HepG2 (cell line): ENCODE results near the gene ITGB2. TPM values are rescaled to one million over a fixed set of nuclear protein-coding genes. Genes with fewer than 3 reads are reported as not detected.
A peak's percentile ranks its signal among the peaks of the same experiment; 100 is the strongest.

ENCODE experiments used
- CHCHD3 ChIP-seq: sonication (generic); formaldehyde crosslinking; IDR thresholded peaks from 2 replicates; pipeline ENCODE4 v1.8.0; 2022; ENCODE audit warnings: mild to moderate bottlenecking, missing genetic modification reagents, moderate library complexity
- GTF2F1 ChIP-seq: fragments of 150-350 bp; IDR thresholded peaks from 2 replicates; pipeline ENCODE4 v1.6.1; 2014; ENCODE audit warnings: low read length
- KAT8 ChIP-seq: IDR thresholded peaks from 2 replicates; pipeline ENCODE4 v1.6.1; 2016; ENCODE audit warnings: missing genetic modification reagents, missing compliant biosample characterization
- KDM5B ChIP-seq: sonication (generic); formaldehyde crosslinking; IDR thresholded peaks from 2 replicates; pipeline ENCODE4 v1.4.0; 2020; ENCODE audit warnings: missing genetic modification reagents, mild to moderate bottlenecking, borderline replicate concordance
- MAFG ChIP-seq: sonication (generic); formaldehyde crosslinking; IDR thresholded peaks from 2 replicates; pipeline ENCODE4 v1.5.1; 2020; ENCODE audit warnings: mild to moderate bottlenecking, missing genetic modification reagents
- NCOA5 ChIP-seq: sonication (generic); formaldehyde crosslinking; IDR thresholded peaks from 2 replicates; pipeline ENCODE4 v1.4.0; 2020; ENCODE audit warnings: missing genetic modification reagents
- NFE2L2 ChIP-seq: fragments of 150-350 bp; IDR thresholded peaks from 2 replicates; pipeline ENCODE4 v1.6.1; 2014; ENCODE audit warnings: low read length
- NFRKB ChIP-seq: fragments of 450-650 bp; IDR thresholded peaks from 2 replicates; pipeline ENCODE4 v1.6.1; 2017
- PRPF4 ChIP-seq: fragments of 200-400 bp; formaldehyde crosslinking; IDR thresholded peaks from 2 replicates; pipeline ENCODE4 v1.6.1; 2016; ENCODE audit warnings: low read length, low read depth; ENCODE audit not compliant: poor library complexity, severe bottlenecking
- RCOR2 ChIP-seq: IDR thresholded peaks from 2 replicates; pipeline ENCODE4 v1.6.1; 2016; ENCODE audit warnings: missing biosample characterization, missing genetic modification reagents
- RFXAP ChIP-seq: sonication (generic); formaldehyde crosslinking; IDR thresholded peaks from 2 replicates; pipeline ENCODE4 v1.4.0; 2020; ENCODE audit warnings: missing genetic modification reagents, borderline replicate concordance
- SMAD9 ChIP-seq: sonication (generic); formaldehyde crosslinking; IDR thresholded peaks from 2 replicates; pipeline ENCODE4 v1.5.1; 2020; ENCODE audit warnings: mild to moderate bottlenecking, missing genetic modification reagents
- STAG1 ChIP-seq: sonication (generic); formaldehyde crosslinking; IDR thresholded peaks from 2 replicates; pipeline ENCODE4 v1.4.0; 2020; ENCODE audit warnings: missing genetic modification reagents
- TCF12 ChIP-seq, 2 experiments: fragments of 450-650 bp in 1 of 2; sonication (generic) in 1 of 2; formaldehyde crosslinking in 1 of 2; IDR thresholded peaks; 2 replicates each; pipeline versions ENCODE4 v1.6.1 to v1.8.0; 2017 to 2022; ENCODE audit warnings: antibody characterized with exemption in 1 of 2, mild to moderate bottlenecking in 1 of 2, missing genetic modification reagents in 1 of 2, moderate library complexity in 1 of 2
- ZBTB7B ChIP-seq: sonication (generic); formaldehyde crosslinking; IDR thresholded peaks from 2 replicates; pipeline ENCODE4 v1.4.0; 2020; ENCODE audit warnings: missing genetic modification reagents
- ZFAT ChIP-seq: sonication (generic); formaldehyde crosslinking; conservative IDR thresholded peaks from 2 replicates; pipeline ENCODE4 v1.8.1; 2023; ENCODE audit warnings: missing genetic modification reagents, inconsistent platforms
- ZNF224 ChIP-seq: sonication (generic); formaldehyde crosslinking; IDR thresholded peaks from 2 replicates; pipeline ENCODE4 v1.5.0; 2020; ENCODE audit warnings: mild to moderate bottlenecking, missing genetic modification reagents
- ZNF451 ChIP-seq: sonication (generic); formaldehyde crosslinking; IDR thresholded peaks from 2 replicates; pipeline ENCODE4 v1.5.0; 2020; ENCODE audit warnings: mild to moderate bottlenecking, missing genetic modification reagents
- ZNF496 ChIP-seq: sonication (generic); formaldehyde crosslinking; IDR thresholded peaks from 2 replicates; pipeline ENCODE4 v1.8.1; 2023; ENCODE audit warnings: mild to moderate bottlenecking, moderate library complexity, missing genetic modification reagents; ENCODE audit not compliant: insufficient replicate concordance
- ZNF550 ChIP-seq: sonication (generic); formaldehyde crosslinking; IDR thresholded peaks from 2 replicates; pipeline ENCODE4 v1.4.0; 2020; ENCODE audit warnings: mild to moderate bottlenecking, missing genetic modification reagents, borderline replicate concordance
- ZNF713 ChIP-seq: sonication (generic); formaldehyde crosslinking; IDR thresholded peaks from 2 replicates; pipeline ENCODE4 v1.4.0; 2020; ENCODE audit warnings: mild to moderate bottlenecking, missing genetic modification reagents
- ZNF816 ChIP-seq: sonication (generic); formaldehyde crosslinking; IDR thresholded peaks from 2 replicates; pipeline ENCODE4 v1.8.0; 2022; ENCODE audit warnings: missing genetic modification reagents, mild to moderate bottlenecking, borderline replicate concordance
- ZSCAN29 ChIP-seq: sonication (generic); formaldehyde crosslinking; conservative IDR thresholded peaks from 2 replicates; pipeline ENCODE4 v1.4.0; 2020; ENCODE audit warnings: mild to moderate bottlenecking, missing genetic modification reagents
- polyA plus RNA-seq, 8 experiments: library from polyadenylated mRNA; depleted of rRNA in 3 of 8; stranded (reverse) in 7 of 8; unstranded in 1 of 8; fragments of >200 nt; fragmentation: Illumina TruSeq in 4 of 8; extraction: Trizol in 4 of 8; gene quantifications; 2 replicates each; pipeline versions ENCODE4 v1.2.1 to v1.2.3, GENCODE V29; 2011 to 2016; ENCODE audit warnings: low read depth in 4 of 8, missing spikeins in 1 of 8, mixed read lengths in 1 of 8; ENCODE audit not compliant: insufficient read depth in 1 of 8
- total RNA-seq, 5 experiments: library from RNA; depleted of rRNA; stranded (reverse); fragments of >200 nt; fragmentation: Illumina TruSeq; extraction: Trizol; gene quantifications; 2 replicates each; pipeline ENCODE4 v1.2.3, GENCODE V29; 2016; ENCODE audit warnings: low read depth in 1 of 5
- TF ChIP-seq, protein P1 (sequence below): sonication (generic); formaldehyde crosslinking; IDR thresholded peaks from 2 replicates; pipeline ENCODE4 v1.5.0; 2020; ENCODE audit warnings: missing genetic modification reagents
- TF ChIP-seq, protein P2 (sequence below): sonication (generic); formaldehyde crosslinking; IDR thresholded peaks from 2 replicates; pipeline ENCODE4 v1.5.0; 2020; ENCODE audit warnings: missing genetic modification reagents
- TF ChIP-seq, protein P3 (sequence below): sonication (generic); formaldehyde crosslinking; IDR thresholded peaks from 2 replicates; pipeline ENCODE4 v1.9.0; 2021; ENCODE audit warnings: missing genetic modification reagents, borderline replicate concordance

Gene ITGB2
- total and polyA plus RNA-seq, 2 of the 13 experiments (the other 11 are each of a cell fraction or from before 2014, with no cell fraction given), result 4.2 to 18.0 TPM

DNA sequence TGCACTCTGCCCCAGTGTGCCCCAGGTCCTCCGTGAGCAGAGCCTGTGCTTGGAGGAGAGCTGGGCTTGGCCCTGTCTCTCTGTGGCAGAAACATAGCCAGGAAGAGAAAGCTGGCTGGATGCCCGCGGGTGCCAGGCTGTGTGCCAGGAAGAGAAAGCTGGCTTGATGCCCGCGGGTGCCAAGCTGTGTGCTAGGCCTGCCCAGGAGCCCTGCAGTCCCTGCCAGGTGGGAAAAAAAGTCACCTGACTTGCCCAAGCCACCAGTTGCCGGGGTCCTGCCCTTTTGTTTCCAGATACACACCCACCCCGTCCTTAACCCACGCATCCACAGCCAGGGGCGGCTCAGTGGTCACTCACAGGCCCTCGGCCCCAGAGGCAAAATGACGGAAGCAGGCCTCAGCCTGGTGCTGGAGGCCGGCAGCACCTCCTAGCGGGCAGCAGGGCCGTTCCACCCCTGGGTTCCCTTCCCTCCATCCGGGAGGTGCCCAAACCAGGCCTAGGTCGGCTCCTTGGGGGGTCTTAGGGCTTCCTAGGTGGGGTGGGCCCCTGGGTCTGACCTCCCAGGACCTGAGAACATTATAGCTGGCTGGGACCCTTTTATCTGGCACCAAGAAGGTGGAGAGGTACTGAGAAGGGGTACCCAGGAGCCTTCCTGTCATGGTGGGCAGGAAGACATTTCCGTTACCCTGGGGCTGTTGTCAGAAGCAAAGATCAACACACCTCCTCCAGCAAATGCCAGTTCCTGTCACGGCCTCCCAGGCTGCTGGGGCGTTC lies 9.1 kb downstream of the ITGB2 start (continued):
- TF ChIP-seq ZNF496 (no peak), NFRKB (no peak), ZSCAN29 (CRISPR knock-in tag) (0 out of 2 replicates have a peak, but pooled peaks have one; percentile 52), ZNF550 (CRISPR knock-in tag) (no peak), ZNF451 (CRISPR knock-in tag) (no peak), NCOA5 (no peak), TCF12 (IDR thresholded peaks at IDR 0.05) (no peak), TCF12 (CRISPR knock-in tag; IDR thresholded peaks at IDR 0.05) (no peak), KDM5B (CRISPR knock-in tag) (peak; percentile 78; the same call in 1 of the 2 replicates), ZNF816 (CRISPR knock-in tag) (no peak), KAT8 (CRISPR knock-in tag) (peak; percentile 35; the same call in 1 of the 2 replicates), NFE2L2 (no peak), RFXAP (CRISPR knock-in tag) (0 out of 2 replicates have a peak, but pooled peaks have one; percentile 52), STAG1 (CRISPR knock-in tag) (peak; percentile 85), ZNF224 (CRISPR knock-in tag) (no peak), SMAD9 (no peak; the same call in 1 of the 2 replicates), GTF2F1 (no peak), MAFG (CRISPR knock-in tag) (no peak), PRPF4 (no peak), ZNF713 (no peak), RCOR2 (CRISPR knock-in tag) (no peak), ZBTB7B (peak; percentile 94), ZFAT (CRISPR knock-in tag) (no peak), CHCHD3 (CRISPR knock-in tag) (no peak)
- TF ChIP-seq, protein P1, sequence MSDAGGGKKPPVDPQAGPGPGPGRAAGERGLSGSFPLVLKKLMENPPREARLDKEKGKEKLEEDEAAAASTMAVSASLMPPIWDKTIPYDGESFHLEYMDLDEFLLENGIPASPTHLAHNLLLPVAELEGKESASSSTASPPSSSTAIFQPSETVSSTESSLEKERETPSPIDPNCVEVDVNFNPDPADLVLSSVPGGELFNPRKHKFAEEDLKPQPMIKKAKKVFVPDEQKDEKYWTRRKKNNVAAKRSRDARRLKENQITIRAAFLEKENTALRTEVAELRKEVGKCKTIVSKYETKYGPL (CRISPR knock-in tag), result no peak
- TF ChIP-seq, protein P2, sequence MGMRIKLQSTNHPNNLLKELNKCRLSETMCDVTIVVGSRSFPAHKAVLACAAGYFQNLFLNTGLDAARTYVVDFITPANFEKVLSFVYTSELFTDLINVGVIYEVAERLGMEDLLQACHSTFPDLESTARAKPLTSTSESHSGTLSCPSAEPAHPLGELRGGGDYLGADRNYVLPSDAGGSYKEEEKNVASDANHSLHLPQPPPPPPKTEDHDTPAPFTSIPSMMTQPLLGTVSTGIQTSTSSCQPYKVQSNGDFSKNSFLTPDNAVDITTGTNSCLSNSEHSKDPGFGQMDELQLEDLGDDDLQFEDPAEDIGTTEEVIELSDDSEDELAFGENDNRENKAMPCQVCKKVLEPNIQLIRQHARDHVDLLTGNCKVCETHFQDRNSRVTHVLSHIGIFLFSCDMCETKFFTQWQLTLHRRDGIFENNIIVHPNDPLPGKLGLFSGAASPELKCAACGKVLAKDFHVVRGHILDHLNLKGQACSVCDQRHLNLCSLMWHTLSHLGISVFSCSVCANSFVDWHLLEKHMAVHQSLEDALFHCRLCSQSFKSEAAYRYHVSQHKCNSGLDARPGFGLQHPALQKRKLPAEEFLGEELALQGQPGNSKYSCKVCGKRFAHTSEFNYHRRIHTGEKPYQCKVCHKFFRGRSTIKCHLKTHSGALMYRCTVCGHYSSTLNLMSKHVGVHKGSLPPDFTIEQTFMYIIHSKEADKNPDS (CRISPR knock-in tag), result peak; percentile 63; the same call in 1 of the 2 replicates
- TF ChIP-seq, protein P3, sequence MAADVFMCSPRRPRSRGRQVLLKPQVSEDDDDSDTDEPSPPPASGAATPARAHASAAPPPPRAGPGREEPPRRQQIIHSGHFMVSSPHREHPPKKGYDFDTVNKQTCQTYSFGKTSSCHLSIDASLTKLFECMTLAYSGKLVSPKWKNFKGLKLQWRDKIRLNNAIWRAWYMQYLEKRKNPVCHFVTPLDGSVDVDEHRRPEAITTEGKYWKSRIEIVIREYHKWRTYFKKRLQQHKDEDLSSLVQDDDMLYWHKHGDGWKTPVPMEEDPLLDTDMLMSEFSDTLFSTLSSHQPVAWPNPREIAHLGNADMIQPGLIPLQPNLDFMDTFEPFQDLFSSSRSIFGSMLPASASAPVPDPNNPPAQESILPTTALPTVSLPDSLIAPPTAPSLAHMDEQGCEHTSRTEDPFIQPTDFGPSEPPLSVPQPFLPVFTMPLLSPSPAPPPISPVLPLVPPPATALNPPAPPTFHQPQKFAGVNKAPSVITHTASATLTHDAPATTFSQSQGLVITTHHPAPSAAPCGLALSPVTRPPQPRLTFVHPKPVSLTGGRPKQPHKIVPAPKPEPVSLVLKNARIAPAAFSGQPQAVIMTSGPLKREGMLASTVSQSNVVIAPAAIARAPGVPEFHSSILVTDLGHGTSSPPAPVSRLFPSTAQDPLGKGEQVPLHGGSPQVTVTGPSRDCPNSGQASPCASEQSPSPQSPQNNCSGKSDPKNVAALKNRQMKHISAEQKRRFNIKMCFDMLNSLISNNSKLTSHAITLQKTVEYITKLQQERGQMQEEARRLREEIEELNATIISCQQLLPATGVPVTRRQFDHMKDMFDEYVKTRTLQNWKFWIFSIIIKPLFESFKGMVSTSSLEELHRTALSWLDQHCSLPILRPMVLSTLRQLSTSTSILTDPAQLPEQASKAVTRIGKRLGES, result no peak
